H1 (cell line): ENCODE results near the gene ATOH8.

Source experiments
- RAD21 ChIP-seq, 2 experiments: IDR thresholded peaks in 1 of 2; conservative IDR thresholded peaks in 1 of 2; 2 replicates each; pipeline ENCODE4 v1.6.1; 2011; ENCODE audit warnings: low read depth in 2 of 2, low read length in 2 of 2, improper control_type of control experiment in 1 of 2, inconsistent platforms in 1 of 2, mild to moderate bottlenecking in 1 of 2, moderate library complexity in 1 of 2
- SUZ12 ChIP-seq: fragments of 200-600 bp; sonication (generic); IDR thresholded peaks from 2 replicates; pipeline ENCODE4 v1.6.1; 2012; ENCODE audit warnings: mild to moderate bottlenecking, inconsistent platforms, low read length, moderate library complexity, mixed read lengths
- TAF1 ChIP-seq: IDR thresholded peaks from 2 replicates; pipeline ENCODE4 v1.6.1; 2011; ENCODE audit warnings: mild to moderate bottlenecking, low read depth, low read length
- YY1 ChIP-seq: IDR thresholded peaks from 2 replicates; pipeline ENCODE4 v1.6.1; 2011; ENCODE audit warnings: low read depth, mild to moderate bottlenecking, low read length
- ZNF274 ChIP-seq: IDR thresholded peaks from 2 replicates; pipeline ENCODE4 v1.7.0; 2012; ENCODE audit warnings: low read length, borderline replicate concordance; ENCODE audit errors: extremely low read depth

DNA sequence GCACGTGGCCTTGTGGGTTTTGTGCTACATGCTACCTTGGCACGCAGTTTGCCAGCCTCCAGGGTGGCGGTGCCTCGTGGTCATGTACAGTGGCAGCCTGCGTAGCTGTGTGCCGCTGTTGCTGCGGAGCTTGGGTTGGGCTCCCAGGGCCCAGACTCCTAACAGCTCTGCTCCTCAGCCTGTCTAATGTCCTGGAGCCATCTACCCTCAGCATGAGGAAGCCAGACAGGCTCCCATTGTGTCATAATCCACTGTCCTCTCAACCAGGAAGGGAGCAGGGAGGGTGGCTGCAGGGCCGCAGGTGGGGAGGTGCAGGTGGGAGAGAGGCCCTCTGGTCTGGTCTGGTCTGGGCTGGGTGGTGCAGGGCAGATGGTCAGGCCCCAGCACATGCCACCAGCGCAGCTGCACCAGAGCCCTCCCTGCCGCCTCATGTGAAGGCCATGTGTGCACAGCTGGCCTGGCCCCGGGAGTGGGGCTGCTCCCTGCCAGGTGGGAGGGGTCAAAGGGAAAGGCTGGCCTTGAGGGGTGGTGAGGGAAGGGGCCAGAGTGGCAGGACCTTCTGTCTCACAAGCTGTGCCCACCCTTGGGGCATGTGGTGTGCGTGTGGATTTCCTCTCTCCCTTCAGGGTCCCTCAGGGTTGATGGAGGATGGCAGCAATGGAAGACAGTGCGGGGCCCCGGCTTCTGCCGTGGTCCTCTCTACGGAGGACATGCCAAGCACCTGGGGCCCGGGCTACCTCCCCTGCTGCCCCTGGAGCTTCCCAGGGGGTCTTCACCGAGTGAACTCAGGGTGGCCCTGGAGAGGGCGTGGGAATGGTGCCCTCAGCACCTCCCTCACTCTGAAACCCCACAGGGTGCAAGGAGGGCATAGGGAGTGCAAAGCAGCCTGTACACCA lies 4.8 kb downstream of the ATOH8 start:
- no peak for TF ChIP-seq ZNF274
- TF ChIP-seq TAF1 = no peak
- no peak for TF ChIP-seq SUZ12
- TF ChIP-seq RAD21 (IDR thresholded peaks at IDR 0.05 in 1 of 2, conservative IDR thresholded peaks at IDR 0.05 in 1 of 2; ENCODE audit: low read depth in 2 of 2, low read length in 2 of 2) = no peak
- TF ChIP-seq YY1 = no peak
